ENCODE data around the gene SRSF1.
A peak's percentile ranks its signal among the peaks of the same experiment; 100 is the strongest.

SRSF1 gene

GRCh38 chr17:58019039-58019438 is 12.0 kb upstream of the SRSF1 start:
- Histone ChIP-seq H4K20me1 (ENCODE audit: insufficient read depth, low read length) (no peaks in the 10 kb centered on the region), H2AFZ (ENCODE audit: low read length) (no peak overlapping the region), H3K9ac (ENCODE audit: low read length) (no peak overlapping the region), H3K4me3 (ENCODE audit: low read length) (no peak overlapping the region), H3K79me2 (ENCODE audit: low read length) (no peaks in the 10 kb centered on the region), H3F3A (ENCODE audit: insufficient read depth, low read length) (no peaks in the 10 kb centered on the region), H3K36me3 (replicated peaks; ENCODE audit: insufficient read depth, low read length) (no peaks in the 10 kb centered on the region), H3K9me2 (replicated peaks; ENCODE audit: insufficient read depth, low read length) (no peaks in the 10 kb centered on the region), H3K9me3 (replicated peaks; ENCODE audit: insufficient read depth, low read length) (no peaks in the 10 kb centered on the region), H3K4me1 (ENCODE audit: low read length) (no peaks in the 10 kb centered on the region), H3K27me3 (replicated peaks; ENCODE audit: insufficient read depth, low read length) (no peaks in the 10 kb centered on the region), H3K4me2 (ENCODE audit: low read depth, low read length) (no peak overlapping the region), H3K27ac (ENCODE audit: low read length) (no peak overlapping the region)
- DNase-seq = no peak
- TF ChIP-seq CTCF (IDR thresholded peaks at IDR 0.05; ENCODE audit: low read length) (no peak), EZH2phosphoT487 (IDR thresholded peaks at IDR 0.05; ENCODE audit: low read length) (no peak), EZH2 (optimal IDR thresholded peaks at IDR 0.05; ENCODE audit: low read depth, low read length) (no peak)

GRCh38 chr17:58010067-58010799 is 3.2 kb upstream of the SRSF1 start:
- DNase-seq = no peak
- peaks cover 5% of the 10 kb centered on the region; the same call in 1 of the 2 replicates for H3K4me1 ChIP-seq (ENCODE audit: low read length)
- peaks cover 8% of the 10 kb centered on the region; the same call in 1 of the 2 replicates for H3K36me3 ChIP-seq (replicated peaks; ENCODE audit: insufficient read depth, low read length)
- H3K9me3 ChIP-seq (replicated peaks; ENCODE audit: insufficient read depth, low read length) = no peaks in the 10 kb centered on the region
- no peak overlapping the region for H3K27ac ChIP-seq (ENCODE audit: low read length)
- no peak overlapping the region for H3K9ac ChIP-seq (ENCODE audit: low read length)
- no peak overlapping the region for H2AFZ ChIP-seq (ENCODE audit: low read length)
- peaks cover 7% of the 10 kb centered on the region; the same call in 1 of the 2 replicates for H3F3A ChIP-seq (ENCODE audit: insufficient read depth, low read length)
- H3K4me3 ChIP-seq (ENCODE audit: low read length) = no peak overlapping the region
- no peaks in the 10 kb centered on the region for H3K27me3 ChIP-seq (replicated peaks; ENCODE audit: insufficient read depth, low read length)
- peaks cover 9% of the 10 kb centered on the region for H4K20me1 ChIP-seq (ENCODE audit: insufficient read depth, low read length)
- H3K4me2 ChIP-seq (ENCODE audit: low read depth, low read length) = no peak overlapping the region
- H3K9me2 ChIP-seq (replicated peaks; ENCODE audit: insufficient read depth, low read length) = no peaks in the 10 kb centered on the region
- peaks cover 19% of the 10 kb centered on the region for H3K79me2 ChIP-seq (ENCODE audit: low read length)
- TF ChIP-seq CTCF (IDR thresholded peaks at IDR 0.05; ENCODE audit: low read length) = no peak
- TF ChIP-seq EZH2phosphoT487 (IDR thresholded peaks at IDR 0.05; ENCODE audit: low read length) = no peak
- TF ChIP-seq EZH2 (optimal IDR thresholded peaks at IDR 0.05; ENCODE audit: low read depth, low read length) = no peak

- H3K4me1 ChIP-seq (ENCODE audit: low read length) = peaks cover 15% of the 10 kb centered on the region
- peaks cover 41% of the 10 kb centered on the region for H3K79me2 ChIP-seq (ENCODE audit: low read length)
- peaks cover 16% of the 10 kb centered on the region for H3F3A ChIP-seq (ENCODE audit: insufficient read depth, low read length)
- peak overlapping the region; percentile 90 for H3K27ac ChIP-seq (ENCODE audit: low read length)
- peak overlapping the region; percentile 100 for H3K9ac ChIP-seq (ENCODE audit: low read length)
- H3K27me3 ChIP-seq (replicated peaks; ENCODE audit: insufficient read depth, low read length) = no peaks in the 10 kb centered on the region
- peak overlapping the region; percentile 86 for H3K4me2 ChIP-seq (ENCODE audit: low read depth, low read length)
- peaks cover 31% of the 10 kb centered on the region for H4K20me1 ChIP-seq (ENCODE audit: insufficient read depth, low read length)
- DNase-seq = no peak
- TF ChIP-seq CTCF (IDR thresholded peaks at IDR 0.05; ENCODE audit: low read length) = no peak
- TF ChIP-seq EZH2 (optimal IDR thresholded peaks at IDR 0.05; ENCODE audit: low read depth, low read length) = no peak
- no peak for TF ChIP-seq EZH2phosphoT487 (IDR thresholded peaks at IDR 0.05; ENCODE audit: low read length)
- H3K36me3 ChIP-seq (replicated peaks; ENCODE audit: insufficient read depth, low read length) = peaks cover 29% of the 10 kb centered on the region
- H3K4me3 ChIP-seq (ENCODE audit: low read length) = peak overlapping the region; percentile 99
- peak overlapping the region; percentile 88 for H2AFZ ChIP-seq (ENCODE audit: low read length)
- no peaks in the 10 kb centered on the region for H3K9me3 ChIP-seq (replicated peaks; ENCODE audit: insufficient read depth, low read length)
- no peaks in the 10 kb centered on the region for H3K9me2 ChIP-seq (replicated peaks; ENCODE audit: insufficient read depth, low read length)
These were observed 998 bp upstream of the SRSF1 start for GRCh38 chr17:58007781-58008706.

Data from MM.1S (cell line).